Breast epithelium (tissue), 4 donors: Measurements from ENCODE around the gene CCDC88C. TPM values are rescaled to one million over a fixed set of nuclear protein-coding genes. Genes with fewer than 3 reads are reported as not detected.

Experiments
- DNase-seq, 2 donors: peaks; one replicate each; pipeline ENCODE4 v3.0.0-alpha.2; 2019; ENCODE audit warnings: low spot score in 2 of 2
- H3K27ac ChIP-seq, 2 donors: fragments of 200-600 bp; sonication (generic) in 1 of 2; one replicate each; pipeline ENCODE4 v1.5.1; 2016 to 2019; ENCODE audit warnings: mild to moderate bottlenecking in 1 of 2
- H3K27me3 ChIP-seq, 2 donors: fragments of 200-600 bp; sonication (generic) in 1 of 2; one replicate each; pipeline versions ENCODE4 v1.5.1 to v1.6.0; 2017 to 2019; ENCODE audit warnings: control low read depth in 1 of 2, mild to moderate bottlenecking in 1 of 2
- H3K36me3 ChIP-seq: fragments of 200-600 bp; one replicate; pipeline ENCODE4 v1.5.1; 2019
- H3K4me1 ChIP-seq, 2 donors: fragments of 200-600 bp; sonication (generic); one replicate each; pipeline ENCODE4 v1.5.1; 2016 to 2019; ENCODE audit warnings: control low read depth in 1 of 2
- H3K4me3 ChIP-seq, 3 donors: fragments of 200-600 bp; sonication (generic); 1 replicate in 2 of 3; 2 replicates in 1 of 3; pipeline ENCODE4 v1.5.1; 2016 to 2019; ENCODE audit warnings: mild to moderate bottlenecking in 3 of 3, moderate library complexity in 2 of 3
- H3K9me3 ChIP-seq, 2 donors: fragments of 200-600 bp; sonication (generic) in 1 of 2; one replicate each; pipeline ENCODE4 v1.5.1; 2016 to 2019; ENCODE audit warnings: control low read depth in 1 of 2
- POLR2A ChIP-seq: fragments of 450-650 bp; IDR thresholded peaks from one replicate; pipeline ENCODE4 v1.6.1; 2016; ENCODE audit warnings: antibody characterized with exemption, mild to moderate bottlenecking, moderate library complexity
- POLR2AphosphoS5 ChIP-seq, 3 donors: sonication (generic); formaldehyde crosslinking; IDR thresholded peaks; one replicate each; pipeline ENCODE4 v1.6.1; 2017; ENCODE audit warnings: antibody characterized with exemption in 3 of 3
- intact Hi-C: fragments of 100-400 bp; cut with DNase I; formaldehyde crosslinking; loops from one replicate; pipeline ENCODE4 v1.15.1; 2023; ENCODE audit warnings: low total_unique reads
- total RNA-seq, 3 donors: library from RNA; depleted of rRNA; stranded (reverse); fragments of >200 nt; gene quantifications; one replicate each; pipeline ENCODE4 v1.1.0, GENCODE V29; 2016
- TF ChIP-seq, protein P1 (sequence below), 3 donors: fragments of 450-650 bp; IDR thresholded peaks; one replicate each; pipeline ENCODE4 v1.5.1; 2016 to 2017; ENCODE audit warnings: antibody characterized with exemption in 3 of 3, mild to moderate bottlenecking in 3 of 3, moderate library complexity in 3 of 3

The CCDC88C gene
- total RNA-seq, 3 donors from 2014 or later = 5.8 to 25.9 (median 19.3) TPM

DNA sequence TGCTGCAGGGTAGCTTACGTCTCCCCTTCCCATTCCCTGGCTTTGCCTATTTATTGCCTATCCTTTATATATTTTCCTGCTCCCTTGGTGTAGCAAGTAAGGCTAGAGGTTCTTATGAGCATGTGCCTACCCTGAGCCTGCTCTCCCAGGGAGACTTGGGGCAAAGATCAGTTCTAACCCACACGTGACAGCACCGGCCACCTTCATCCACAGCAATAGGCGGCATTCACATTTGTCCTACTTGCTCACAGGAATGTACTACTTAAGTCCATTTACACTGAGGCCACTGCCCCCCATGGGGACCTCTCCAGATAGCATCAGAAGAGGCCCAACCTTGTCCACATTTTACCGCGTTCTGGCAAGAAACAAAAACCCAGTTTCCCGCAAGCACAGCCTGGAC, 181.8 kb downstream of the CCDC88C start:
- intact Hi-C loops = no loop called here

DNA sequence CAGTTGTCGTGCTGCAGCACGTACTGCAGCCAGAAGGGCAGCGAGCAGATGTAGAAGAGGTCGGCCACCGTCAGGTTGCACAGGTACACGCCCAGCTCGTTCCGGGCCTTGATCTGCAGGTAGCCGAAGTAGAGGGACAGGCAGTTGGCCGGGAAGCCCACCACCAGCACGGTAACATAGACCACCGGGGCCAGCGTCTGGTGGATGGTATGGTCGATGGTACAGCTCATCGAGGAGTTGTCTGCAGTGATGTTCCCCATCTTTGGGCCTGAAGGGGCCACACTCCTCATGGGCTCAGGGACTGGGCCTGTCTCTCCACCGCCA, 182.9 kb downstream of the CCDC88C start:
- no peaks in the 10 kb centered on the region for H3K4me1 ChIP-seq
- H3K27ac ChIP-seq = no peak overlapping the region
- no peak overlapping the region for H3K4me3 ChIP-seq
- H3K36me3 ChIP-seq = no peaks in the 10 kb centered on the region
- no peak for TF ChIP-seq POLR2A
- TF ChIP-seq, protein P1, sequence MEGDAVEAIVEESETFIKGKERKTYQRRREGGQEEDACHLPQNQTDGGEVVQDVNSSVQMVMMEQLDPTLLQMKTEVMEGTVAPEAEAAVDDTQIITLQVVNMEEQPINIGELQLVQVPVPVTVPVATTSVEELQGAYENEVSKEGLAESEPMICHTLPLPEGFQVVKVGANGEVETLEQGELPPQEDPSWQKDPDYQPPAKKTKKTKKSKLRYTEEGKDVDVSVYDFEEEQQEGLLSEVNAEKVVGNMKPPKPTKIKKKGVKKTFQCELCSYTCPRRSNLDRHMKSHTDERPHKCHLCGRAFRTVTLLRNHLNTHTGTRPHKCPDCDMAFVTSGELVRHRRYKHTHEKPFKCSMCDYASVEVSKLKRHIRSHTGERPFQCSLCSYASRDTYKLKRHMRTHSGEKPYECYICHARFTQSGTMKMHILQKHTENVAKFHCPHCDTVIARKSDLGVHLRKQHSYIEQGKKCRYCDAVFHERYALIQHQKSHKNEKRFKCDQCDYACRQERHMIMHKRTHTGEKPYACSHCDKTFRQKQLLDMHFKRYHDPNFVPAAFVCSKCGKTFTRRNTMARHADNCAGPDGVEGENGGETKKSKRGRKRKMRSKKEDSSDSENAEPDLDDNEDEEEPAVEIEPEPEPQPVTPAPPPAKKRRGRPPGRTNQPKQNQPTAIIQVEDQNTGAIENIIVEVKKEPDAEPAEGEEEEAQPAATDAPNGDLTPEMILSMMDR (IDR thresholded peaks at IDR 0.05) = no peak
- TF ChIP-seq POLR2AphosphoS5 (IDR thresholded peaks at IDR 0.05) = no peak
- H3K9me3 ChIP-seq = peaks cover 0 to 30% of the 10 kb centered on the region in 2 donors
- intact Hi-C loops = no loop called here
- DNase-seq = no peak
- H3K27me3 ChIP-seq = no peaks in the 10 kb centered on the region

More for the DNA sequence above, 181.8 kb downstream of the CCDC88C start:
- no peaks in the 10 kb centered on the region for H3K36me3 ChIP-seq
- H3K4me3 ChIP-seq = no peak overlapping the region
- peaks cover 0 to 24% of the 10 kb centered on the region in 2 donors for H3K9me3 ChIP-seq
- TF ChIP-seq POLR2A (no peak), POLR2AphosphoS5 (IDR thresholded peaks at IDR 0.05) (no peak)
- TF ChIP-seq, protein P1 (IDR thresholded peaks at IDR 0.05) = no peak
- no peak for DNase-seq
- H3K27ac ChIP-seq = no peak overlapping the region
- H3K4me1 ChIP-seq = no peaks in the 10 kb centered on the region
- H3K27me3 ChIP-seq = no peaks in the 10 kb centered on the region

DNA sequence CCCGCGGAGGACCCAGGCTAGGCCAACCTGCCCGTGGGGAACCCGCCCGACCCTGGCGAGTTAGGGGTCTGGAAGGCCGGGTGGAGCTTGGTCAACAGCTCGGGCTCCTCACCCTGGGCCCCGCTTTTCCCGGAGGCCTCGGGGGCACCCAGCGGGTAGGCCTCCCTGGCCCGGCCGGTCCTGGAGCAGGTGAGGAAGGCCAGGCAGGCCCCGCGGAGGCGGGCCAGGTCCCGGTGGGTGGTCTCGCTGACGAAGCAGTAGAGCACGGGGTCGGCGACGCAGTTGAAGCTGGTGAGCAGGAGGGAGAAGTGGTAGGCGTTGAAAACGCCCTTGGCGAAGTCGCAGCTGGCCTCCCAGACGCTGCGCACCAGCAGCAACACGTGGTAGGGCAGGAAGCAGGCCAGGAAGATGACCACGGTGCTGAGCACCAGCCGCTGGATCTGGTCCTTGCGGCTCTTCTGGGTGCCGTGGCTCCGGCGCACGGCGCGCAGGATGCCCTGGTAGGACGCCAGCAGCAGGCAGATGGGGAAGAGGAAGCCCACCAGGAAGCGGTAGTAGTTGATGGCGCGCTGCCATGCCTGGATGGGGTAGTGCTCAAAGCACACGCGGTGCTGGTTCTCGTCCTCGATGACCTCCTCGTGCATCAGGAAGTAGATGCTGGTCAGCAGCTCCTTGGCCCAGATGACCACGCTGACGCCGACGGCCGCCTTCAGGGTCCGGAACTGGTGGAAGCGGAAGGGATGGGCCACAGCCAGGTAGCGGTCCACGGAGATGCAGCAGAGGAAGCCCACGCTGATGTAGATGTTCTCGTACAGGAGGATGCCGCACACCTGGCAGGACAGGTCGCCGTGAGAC, 183.5 kb downstream of the CCDC88C start:
- no peaks in the 10 kb centered on the region for H3K36me3 ChIP-seq
- no peaks in the 10 kb centered on the region for H3K27me3 ChIP-seq
- no peak for DNase-seq
- intact Hi-C loops = no loop called here
- H3K4me1 ChIP-seq = no peaks in the 10 kb centered on the region
- H3K4me3 ChIP-seq = no peak overlapping the region
- peaks cover 0 to 30% of the 10 kb centered on the region in 2 donors for H3K9me3 ChIP-seq
- TF ChIP-seq, protein P1 (IDR thresholded peaks at IDR 0.05) = no peak
- no peak for TF ChIP-seq POLR2AphosphoS5 (IDR thresholded peaks at IDR 0.05)
- TF ChIP-seq POLR2A = no peak
- H3K27ac ChIP-seq = no peak overlapping the region

DNA sequence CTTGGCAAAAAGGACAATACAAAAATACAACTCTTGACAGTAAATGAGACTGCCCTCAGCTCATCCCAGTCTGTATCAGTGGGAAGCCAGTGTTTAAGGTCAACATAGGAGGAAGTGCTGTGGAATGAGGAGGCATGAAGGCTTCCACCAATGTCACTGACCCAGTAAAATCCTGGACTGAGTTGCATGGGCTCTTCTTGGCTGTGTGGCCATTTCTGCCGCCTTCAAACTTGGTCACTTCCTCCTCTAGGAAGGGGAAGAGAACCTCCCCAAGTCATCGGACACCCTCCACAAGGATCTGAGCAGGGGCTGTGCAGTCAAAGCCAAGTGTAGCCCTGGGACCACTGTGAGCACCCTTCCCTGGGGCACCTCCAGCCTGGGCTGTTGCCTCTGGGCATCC, 185.0 kb downstream of the CCDC88C start:
- intact Hi-C loops = no loop called here
- no peak overlapping the region for H3K27ac ChIP-seq
- no peak overlapping the region for H3K4me3 ChIP-seq
- TF ChIP-seq POLR2A (no peak), POLR2AphosphoS5 (IDR thresholded peaks at IDR 0.05) (no peak)
- TF ChIP-seq, protein P1 (IDR thresholded peaks at IDR 0.05) = no peak
- no peaks in the 10 kb centered on the region for H3K4me1 ChIP-seq
- DNase-seq = no peak
- no peaks in the 10 kb centered on the region for H3K36me3 ChIP-seq
- H3K27me3 ChIP-seq = no peaks in the 10 kb centered on the region
- H3K9me3 ChIP-seq = peaks cover 0 to 30% of the 10 kb centered on the region in 2 donors

DNA sequence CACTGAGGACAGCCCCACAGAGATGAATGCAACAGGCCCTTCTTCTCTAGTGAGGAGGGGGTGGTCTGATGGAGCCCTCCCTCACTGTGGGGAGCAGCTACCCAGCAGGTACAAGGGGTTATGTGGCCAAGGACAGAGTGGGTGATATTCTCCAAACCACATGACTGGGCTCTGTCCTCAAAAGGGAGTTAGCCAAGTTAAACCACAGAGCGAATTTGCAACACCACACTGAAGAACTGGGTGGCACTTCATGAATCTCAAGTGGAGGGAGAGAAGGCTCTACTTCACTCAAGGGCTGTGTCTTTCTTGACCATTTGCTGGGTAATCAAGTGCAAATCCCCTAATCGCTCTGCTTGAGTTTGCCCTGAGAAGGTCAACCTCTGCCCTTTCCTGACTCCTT, 185.6 kb downstream of the CCDC88C start:
- Histone ChIP-seq H3K4me3 (no peak overlapping the region), H3K27ac (no peak overlapping the region), H3K9me3 (peaks cover 0 to 30% of the 10 kb centered on the region in 2 donors), H3K4me1 (no peaks in the 10 kb centered on the region), H3K27me3 (no peaks in the 10 kb centered on the region), H3K36me3 (no peaks in the 10 kb centered on the region)
- DNase-seq = no peak
- TF ChIP-seq POLR2AphosphoS5 (IDR thresholded peaks at IDR 0.05) (no peak), POLR2A (no peak)
- TF ChIP-seq, protein P1 (IDR thresholded peaks at IDR 0.05) = no peak
- intact Hi-C loops = no loop called here
